ENCODE results near the gene ACTN1.
"Not testable (repeated sequence)": the region's sequence is repeated elsewhere in the genome, so short reads cannot be mapped to it uniquely, and the experiment has no call there.

Gene ACTN1

DNA sequence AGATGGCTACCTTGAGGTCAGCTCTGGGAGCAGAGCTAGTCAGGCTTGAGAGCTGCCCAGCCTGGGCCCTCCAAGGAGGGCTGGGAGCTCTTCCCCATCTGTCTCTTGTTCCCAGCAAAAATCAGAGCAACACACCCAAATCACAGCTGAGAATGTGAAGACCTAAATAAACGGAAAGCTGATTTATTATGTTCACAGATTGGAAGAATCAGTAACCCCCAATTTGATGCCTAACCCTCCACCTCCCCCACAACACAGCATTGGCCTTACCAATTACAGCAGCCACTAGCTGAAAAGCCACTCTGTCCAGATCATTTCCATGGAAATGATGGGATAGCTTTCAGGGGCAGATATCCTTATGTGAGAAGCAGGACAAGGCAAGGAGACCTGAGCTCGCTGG lies 7.1 kb upstream of the ACTN1 start:
- no peak for DNase-seq

DNA sequence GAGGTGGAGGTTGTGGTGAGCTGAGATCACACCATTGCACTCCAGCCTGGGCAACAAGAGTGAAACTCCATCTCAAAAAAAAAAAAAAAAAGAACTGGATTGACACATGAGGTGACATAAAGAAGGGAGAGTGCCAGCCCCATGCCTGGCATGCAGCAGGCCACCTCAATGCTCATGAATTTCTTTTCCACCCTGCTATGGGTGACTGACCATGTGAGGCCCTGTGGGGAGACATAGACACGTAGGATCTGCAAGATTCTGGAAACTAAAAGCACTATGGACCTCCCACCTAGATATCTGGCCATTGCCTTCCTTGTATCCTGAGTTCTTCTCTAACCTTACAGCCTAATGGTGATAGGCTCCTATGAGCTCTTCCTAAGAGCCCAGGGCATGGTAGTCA lies 5.6 kb upstream of the ACTN1 start:
- no peak for DNase-seq

DNA sequence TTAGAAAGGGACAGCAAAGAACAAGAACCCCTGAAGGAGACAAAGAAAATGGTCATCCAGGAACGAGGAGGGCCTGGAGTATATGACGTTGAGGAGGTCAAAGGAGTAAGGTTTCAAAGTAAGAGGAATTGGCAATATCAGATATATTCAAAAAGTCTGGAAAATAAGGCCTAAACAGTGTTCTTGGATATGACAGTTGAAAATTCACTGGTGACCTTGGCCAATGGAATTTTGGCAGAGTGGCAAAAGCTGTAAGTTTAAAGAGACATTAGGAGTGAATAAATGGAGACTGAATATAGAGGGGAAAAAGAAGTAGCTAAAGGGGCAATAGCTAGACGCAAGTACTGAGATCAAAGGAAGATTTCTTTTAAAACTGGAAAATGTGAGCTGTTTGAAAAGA lies 4.1 kb upstream of the ACTN1 start:
- DNase-seq, result no peak

DNA sequence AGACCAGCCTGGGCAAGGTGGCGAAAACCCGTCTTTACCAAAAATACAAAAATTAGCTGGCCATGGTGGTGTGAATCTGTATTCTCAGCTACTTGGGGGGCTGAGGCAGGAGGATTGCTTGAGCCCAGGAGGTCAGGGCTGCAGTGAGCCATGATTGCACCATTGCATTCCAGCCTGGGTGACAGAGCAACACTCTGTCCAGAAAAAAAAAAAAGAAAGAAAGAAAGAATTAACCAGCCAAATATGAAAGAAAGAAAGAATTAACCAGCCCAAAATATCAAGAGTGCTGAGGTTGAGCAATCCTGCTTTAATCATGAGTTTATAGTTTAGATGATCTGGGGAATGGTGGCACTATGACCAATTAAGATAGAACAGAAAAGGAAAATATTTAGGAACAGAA lies 3.5 kb upstream of the ACTN1 start:
- DNase-seq, result no peak

DNA sequence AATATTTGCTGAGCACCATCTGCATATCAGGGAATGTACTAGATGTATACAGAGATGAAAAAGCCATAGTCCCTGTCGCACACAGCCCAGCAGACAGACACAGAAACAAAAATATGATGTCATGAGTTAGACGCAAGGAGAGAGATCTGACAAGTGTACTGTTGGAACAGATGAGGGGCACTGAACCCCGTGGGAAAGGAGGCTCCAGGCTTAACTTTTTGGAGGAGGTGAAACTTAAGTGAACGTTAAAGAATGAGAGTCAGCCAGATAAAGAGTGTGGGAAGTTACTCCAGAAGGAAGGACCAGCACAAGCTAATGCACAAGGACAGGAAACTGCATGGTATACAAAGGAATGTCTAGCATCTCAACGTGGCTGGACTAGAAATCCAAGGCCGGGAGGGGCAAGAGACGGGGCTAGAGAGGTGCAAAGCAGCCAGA lies 2.5 kb upstream of the ACTN1 start:
- DNase-seq, result no peak

DNA sequence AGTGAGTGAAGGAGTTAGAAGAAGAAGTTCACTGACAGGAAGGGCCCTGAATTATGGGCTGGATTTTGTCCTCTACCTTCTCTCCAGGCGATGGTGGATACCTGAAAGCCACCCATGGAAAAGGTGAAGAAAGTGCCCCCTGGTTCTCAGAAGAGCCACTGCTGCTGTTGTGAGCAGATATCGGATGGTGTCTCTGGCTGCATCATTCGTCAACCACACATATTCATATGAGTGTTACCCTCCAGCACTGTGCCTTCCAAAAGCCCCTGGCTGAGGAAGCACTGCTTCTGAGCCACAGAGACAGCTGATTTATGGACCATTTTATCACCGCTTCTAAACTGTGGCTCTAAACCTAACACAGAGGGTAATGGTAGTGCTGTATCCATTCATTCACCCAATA lies 2.0 kb upstream of the ACTN1 start:
- DNase-seq, result no peak

DNA sequence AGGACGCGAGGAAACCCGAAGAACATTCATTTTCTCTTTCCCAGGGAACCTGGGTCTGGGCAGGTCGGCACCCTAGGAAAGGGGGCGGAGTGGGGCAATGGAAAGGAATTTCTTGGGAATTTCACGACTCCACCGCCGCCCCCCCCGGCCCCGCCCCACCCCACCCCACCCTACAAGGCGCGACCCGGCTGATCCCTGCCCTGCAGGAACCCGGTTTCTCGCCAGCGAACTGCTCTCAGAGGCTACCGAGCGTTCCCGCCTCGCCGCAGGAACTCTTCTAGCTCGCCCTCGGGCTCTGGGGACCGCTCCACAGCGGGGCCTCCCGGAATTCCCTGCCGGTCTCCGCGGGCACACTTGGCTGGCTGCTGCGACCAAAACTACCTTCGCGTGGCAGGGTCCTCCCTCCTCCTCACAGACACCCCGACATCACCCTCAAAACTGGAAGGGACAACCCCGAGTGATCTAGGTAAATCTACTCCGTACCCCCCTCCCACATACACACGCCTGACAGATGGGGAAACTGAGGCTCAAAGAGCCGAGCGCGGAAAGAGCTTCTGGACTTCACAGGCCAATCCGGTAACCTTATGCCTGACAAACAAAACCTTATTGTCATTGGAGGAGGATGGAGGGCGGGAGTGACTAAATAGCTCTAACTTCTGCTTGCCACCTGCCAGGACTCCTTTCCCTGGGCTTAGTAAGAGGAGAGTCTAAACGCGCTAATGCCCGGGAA lies 785 bp upstream of the ACTN1 start:
- DNase-seq, result peak in 1 of 2 experiments; percentile 34

DNA sequence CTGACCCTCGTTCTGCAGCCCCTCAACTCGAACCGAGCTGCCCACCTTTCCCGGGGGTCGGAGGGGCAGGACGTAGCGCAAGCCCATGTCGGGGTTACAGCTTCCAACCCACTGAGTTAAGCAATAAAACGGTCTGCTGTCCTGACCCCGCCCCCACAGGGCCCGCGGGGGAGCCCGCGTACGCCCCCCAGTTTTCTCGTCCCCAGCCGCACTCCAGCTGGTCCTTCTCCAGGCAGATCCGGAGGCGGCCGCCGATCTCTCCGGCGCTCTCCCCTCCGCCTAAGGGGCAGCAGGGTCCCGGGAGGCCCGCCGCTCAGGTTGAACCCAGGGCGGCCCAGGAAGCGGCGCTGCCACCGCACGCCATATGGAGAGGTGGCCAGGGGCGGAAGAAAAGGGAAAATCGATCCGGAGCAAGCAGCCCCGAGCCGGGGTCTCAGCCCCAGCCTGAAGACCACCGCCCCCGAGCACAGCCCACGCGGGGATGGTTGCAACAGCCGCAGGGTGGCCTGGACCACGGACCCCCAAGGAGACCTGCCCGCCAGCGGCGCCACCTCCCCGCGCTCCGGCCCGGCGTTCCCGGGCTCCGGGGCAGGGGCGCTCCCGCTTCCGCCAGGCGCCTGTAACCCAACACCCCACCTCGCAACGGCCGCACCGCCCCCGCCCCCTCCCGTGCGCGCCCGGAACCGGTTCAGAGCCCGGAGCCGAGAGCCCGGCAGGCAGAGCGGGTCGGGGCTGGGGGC lies 760 bp downstream of the ACTN1 start:
- peak; percentile 36 to 43 for DNase-seq

DNA sequence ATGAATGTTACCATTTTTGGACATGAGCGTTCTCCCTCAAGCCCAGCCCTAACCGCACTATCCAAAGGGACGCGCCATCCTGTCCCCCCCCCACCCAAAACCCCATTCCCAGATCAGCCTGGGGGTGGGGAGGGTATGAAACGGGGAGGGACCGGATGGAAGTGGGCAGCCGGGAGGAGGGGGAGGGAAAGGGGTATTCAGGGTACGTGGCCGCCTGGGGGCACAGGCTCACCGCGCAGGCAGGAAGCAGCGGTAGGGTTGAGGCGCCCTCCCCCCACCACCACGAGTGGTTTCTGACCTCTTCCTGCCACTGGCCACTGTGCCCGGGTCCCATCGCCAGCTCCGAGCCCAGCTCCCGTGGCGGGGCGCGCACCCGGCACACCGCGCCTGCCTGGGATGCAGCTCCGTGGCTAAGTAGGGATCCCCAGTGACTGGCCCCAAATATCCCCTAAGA lies 1.4 kb downstream of the ACTN1 start:
- DNase-seq, result peak; percentile 36 to 44

DNA sequence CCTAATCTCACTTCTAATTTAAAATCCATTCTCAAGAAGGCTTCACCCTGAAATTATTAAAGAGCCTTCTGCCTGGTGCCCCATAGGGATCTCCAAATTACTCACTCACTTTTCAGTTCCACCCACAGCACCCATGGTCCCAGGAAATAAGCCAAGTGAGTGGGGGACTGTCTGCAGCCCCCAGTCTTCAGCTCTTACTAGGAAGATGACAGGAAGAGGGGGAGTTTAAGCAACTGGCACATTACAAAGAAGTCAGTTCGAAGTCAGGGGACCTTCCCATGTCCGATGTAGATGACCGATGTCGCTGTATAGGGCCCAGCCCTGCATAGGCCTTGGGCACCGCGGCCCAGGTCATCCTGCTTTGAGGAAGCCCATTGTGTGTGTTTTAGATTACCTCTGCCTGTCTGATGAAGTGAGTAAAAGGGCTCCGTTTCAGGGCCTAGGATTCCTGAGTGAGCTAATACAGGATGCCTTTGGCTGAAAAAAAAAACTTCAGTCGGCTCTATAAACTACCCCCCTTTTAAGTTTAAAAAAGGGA lies 1.9 kb downstream of the ACTN1 start:
- no peak for DNase-seq

DNA sequence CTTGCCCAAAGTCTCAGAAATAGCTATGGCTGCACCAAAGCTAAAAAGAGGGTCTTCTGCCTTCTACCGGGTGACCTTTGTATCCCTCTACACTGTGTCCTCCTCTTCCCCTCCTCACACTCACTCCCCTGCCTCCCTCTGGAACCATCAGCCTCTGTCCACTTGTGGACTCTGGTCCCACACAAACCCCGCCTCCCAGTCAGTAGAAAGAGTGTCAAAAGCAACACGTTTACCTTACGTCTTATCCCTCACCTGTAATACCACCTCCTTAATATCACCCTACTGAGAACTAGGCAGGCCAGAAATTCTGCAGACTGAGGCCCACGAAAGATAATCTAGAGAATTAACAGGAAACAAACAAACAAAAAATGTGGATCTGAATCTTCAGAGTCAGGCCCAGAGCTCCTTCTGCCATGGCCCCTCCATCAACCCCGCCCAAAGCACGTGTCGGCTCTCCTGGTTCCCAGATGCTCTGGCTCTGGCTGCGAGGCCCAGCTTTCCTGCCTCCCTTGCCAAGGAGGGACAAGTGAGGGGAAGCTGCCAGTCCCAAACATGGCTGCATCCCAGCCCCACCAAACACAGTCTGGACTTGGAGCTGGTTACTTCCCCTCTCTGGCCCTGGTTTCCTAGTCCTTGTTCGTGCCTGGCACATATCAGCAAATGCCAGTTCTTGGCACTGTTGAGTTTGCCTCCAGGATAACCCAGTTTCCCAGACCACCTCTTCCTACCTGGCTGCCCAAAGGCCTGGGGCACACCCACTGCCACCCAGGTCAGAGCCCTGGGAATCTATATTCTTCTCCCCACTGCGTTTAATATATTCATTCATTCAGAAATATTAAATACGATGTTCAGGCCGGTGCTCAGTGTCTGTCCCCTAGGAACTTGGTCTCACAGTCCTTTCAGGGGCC lies 2.7 kb downstream of the ACTN1 start:
- no peak for DNase-seq

DNA sequence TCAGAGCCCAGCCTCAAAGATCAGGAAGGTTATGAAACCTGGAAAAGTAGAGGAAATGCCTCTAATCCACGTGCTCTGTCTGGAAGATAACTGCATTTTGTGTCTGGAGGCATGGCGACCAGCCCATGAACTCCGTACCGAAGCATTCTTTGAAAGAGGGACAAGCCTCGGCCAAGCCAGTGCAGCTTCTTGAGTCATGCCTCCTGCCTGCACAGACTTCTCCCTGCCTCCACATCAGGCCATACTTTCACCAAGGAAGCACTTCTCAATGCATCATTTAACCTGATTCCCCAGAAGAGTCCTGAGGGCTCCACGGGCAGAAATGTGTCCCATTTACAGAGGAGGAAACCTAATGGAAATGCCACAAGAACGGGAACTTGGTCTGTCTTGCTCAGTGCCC lies 3.4 kb downstream of the ACTN1 start:
- no peak for DNase-seq

DNA sequence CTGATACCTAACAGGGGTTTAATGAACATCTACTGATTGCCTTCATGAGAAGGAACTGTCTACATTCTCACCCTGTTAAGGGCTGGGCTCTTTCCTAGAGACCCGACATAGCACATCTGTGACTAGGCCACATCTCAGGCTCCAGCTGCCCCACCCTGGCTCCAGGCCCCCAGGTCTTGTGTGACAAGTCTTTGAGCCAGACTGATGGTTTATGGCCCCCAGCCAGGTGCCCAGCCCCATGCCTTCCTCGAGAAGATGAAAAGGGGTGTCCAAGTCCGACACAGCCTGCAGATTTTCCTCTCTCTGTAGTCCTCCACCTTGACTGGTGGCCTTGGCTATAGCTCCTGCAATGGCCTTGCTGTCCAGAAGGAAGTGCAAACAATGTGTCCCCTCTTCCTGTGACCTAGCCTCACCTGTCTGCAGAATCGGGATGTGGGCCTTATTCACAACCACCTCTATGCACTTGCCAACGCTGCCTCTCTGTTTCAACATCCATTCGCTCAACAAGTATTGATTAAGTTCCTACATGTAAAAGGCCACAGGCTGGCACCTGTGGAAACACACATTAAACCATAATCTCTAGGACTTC lies 4.2 kb downstream of the ACTN1 start:
- DNase-seq, result no peak

DNA sequence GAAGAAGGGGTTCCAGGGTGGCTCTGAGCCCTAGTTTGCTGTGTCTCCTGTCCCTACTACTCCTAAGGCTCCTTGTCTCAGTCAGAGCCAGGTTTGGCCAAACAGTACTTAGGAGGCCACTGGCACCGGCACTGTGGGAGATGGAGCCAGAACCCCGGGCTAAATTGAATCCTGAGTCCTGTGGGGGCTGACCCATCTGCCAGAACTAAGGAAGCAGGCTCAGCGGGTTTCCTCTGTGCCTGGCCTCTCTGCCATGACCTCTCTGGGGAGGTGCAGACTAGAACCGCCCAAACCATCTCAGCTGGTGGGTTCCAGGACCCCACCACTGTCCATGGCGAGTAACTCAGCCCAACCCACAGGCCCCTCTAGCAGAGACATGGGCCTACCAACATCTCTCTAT lies 5.5 kb downstream of the ACTN1 start:
- DNase-seq, result no peak

DNA sequence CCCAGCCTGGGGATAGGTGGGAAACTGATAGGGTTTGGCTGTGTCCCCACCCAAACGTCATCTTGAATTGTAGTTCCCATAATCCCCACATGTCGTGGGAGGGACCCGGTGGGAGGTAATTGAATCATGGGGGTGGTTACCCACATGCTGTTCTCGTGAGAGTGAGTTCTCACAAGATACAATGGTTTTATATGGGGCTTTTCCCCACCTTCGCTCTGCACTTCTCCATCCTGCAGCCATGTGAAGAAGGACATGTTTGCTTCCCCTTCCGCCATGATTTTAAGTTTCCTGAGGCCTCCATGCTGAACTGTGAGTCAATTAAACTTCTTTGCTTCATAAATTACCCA lies 5.9 kb downstream of the ACTN1 start:
- not testable (repeated sequence) for DNase-seq

DNA sequence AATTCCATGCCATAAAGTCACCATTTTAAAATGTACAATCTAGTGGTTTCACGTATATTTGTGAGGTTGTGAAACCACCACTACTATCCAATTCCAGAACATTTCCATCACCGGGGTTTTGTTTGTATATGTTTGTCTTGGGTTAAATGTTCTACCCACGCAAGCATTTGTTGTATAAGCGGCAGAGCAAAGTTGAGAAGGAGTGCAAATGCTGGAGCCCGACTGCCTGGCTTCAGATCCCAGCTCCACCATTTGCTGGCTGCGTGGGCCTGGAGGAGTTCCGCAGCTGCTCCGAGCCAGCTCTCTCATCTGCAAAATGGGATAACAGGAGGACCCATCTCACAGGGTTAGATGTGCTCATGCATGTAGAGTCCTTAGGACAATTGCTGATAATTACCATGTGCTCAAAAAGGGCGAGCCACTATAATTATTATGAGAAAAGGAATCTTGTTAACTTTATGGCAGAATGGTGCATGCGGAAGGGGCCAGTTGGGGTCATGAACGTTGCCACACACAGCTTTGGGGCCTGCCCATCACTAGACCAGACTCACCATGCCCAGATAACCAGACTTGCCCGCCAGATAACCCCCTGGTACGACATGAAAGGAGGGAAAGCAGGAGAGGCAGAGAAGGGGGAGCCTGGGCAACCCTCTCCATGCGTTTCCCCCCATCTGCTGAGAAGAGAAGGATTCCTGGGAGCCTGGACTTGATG lies 6.4 kb downstream of the ACTN1 start:
- DNase-seq, result no peak

DNA sequence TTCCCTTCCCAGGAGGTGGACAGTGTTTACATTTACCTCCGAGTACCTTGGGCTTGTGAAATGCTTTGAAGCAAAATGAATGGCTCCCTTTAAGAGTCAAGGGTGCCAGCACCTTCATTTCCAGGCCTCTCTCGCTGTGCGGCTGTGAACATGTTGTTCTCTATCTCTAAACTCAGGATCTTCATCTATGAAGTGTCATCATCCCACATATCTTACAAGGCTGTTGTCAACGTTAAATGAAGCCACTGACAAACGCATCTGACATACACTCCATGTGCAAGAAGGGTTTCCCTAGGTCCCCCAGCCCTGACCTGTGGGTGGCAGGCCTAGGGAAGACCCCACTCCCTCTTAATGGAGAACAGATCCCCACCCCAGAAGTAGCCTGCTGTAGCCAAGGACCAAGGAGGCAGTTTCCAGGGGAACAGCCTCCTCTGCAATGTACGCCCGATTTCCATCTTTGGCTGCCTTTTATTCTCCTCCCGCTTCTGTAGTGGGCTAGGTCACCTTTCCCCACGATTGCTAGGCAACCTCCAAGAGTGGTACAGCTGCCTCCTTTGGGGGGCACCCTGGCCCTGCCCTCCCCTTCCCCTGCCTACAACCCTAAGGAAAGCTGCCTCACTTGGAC lies 7.6 kb downstream of the ACTN1 start:
- no peak for DNase-seq

DNA sequence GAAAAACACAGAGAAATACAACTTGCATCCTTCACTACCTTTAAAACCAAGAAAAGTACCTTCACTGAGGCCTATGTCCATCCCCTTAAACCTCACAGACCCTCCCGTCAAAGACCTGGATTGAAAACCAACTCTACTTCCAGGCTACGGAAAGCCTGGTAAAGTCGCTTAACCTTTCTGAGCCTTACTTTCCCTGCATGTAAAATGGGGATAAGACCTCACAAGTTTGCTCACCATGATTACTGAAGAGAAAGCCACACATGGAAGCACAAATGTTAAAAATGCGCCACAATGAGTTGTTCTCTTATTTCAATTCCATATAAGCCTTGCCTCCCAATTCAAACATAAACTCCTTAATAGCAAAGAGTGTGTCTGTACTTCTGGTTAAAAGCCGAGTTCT lies 8.4 kb downstream of the ACTN1 start:
- no peak for DNase-seq

DNA sequence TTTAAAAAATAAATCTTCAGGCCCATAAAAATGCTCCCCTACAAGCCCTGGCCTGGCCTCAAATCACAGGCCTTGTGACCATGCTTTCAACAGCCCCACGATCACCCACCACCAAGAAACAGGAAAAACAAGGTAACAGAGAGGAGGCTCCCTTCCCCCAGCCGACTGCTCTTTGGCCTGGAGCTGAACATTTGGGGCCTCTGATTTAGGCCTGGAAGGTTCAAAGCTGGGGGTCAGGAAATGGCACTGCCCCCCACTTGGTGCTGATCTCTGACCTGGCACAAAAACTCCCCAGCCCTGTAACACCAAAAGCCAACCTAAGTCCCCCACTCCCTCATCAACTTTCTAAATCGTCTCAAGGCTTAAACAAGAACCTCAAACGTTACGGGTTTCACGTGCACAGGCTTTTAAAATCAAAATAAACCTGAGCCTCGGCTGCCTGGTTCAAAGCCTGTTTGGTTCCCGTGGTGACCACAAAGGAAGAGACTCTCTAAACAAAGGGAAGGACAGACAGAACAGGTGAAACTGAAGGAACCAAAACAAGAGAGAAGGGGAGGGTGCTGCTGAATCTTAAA lies 9.0 kb downstream of the ACTN1 start:
- DNase-seq, result no peak

DNA sequence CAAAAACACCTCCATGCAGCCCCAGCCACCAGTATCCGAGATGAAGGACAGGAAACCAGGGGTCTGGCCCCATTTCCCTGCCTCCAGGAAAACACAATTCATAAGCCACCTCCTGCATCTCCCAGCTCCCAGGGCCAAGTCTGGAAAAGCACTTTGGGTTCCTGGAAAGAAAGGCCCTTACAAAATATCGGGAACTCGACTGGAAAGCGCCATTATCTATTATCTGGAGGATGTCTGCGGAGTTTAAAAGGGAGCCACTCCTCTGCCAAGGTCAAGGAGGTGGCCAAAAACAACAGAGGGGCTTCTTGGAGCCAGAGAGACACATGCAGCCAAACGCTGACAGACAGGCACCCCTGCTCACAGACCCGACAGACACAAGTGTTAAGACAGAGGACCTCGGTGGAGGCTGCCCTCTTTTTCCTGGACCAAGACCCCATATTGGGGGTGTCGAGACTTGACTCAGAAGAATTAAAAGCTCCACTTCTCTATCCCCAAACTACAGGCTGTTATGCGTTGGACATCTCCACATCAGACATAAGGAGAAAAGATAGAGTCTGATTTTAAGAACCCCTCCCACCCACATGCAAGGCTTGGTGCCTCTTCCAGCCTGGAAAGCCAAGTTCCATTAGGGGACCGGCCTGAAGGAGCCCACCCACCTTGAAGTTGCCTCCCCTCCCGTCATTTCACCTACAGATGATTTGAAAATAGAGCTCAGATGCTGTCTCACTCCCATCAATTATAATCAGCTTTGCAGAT lies 9.6 kb downstream of the ACTN1 start:
- DNase-seq, result no peak

DNA sequence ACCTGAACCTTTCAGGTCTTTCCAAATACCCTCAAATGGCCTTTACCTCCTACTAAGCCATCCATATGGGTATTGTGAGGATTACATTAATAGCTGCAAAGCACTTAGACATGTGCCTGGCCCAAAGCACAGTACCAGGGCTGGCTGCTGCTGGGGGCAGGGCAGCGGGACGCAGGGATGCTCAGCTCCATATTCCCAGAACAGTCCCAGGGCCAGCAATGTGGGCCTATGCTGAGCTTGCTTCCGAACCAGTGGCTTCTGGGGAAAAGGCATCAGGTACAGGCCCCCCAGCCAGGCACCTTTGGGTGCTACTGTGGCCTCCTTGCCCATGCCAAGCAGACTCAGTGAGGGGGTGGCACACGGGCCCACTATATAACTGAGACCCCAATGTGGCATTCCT lies 10.4 kb downstream of the ACTN1 start:
- DNase-seq, result no peak

Data from NCI-H2081 (cell line).